SU-DHL-6 (cell line): Measurements from ENCODE around the gene CLCN1.

Source experiments
- CTCF ChIP-seq: fragments of 200-600 bp; sonication (generic); IDR thresholded peaks from one replicate; pipeline ENCODE4 v1.5.1; 2017; ENCODE audit warnings: antibody characterized with exemption, mild to moderate bottlenecking, low read length, moderate library complexity; ENCODE audit not compliant: insufficient read depth, poor library complexity, severe bottlenecking
- EZH2phosphoT487 ChIP-seq: fragments of 200-600 bp; sonication (generic), shearing (Covaris generic); conservative IDR thresholded peaks from 2 replicates; pipeline ENCODE4 v1.6.1; 2018; ENCODE audit warnings: mild to moderate bottlenecking, antibody characterized with exemption, low read length, moderate library complexity, mixed read lengths

- TF ChIP-seq CTCF = no peak
- no peak for TF ChIP-seq EZH2phosphoT487
These were observed 65.7 kb downstream of the CLCN1 start for GRCh38 chr7:143381427-143382125.
